Peyer's patch (tissue), 4 donors: ENCODE measurements around the gene PATJ.

Source experiments
- CTCF ChIP-seq, 6 experiments: fragments of 450-650 bp in 4 of 6; fragments of 200-600 bp in 2 of 6; sonication (generic) in 1 of 6; IDR thresholded peaks; one replicate each; pipeline ENCODE4 v1.5.1; 2017 to 2019; ENCODE audit warnings: antibody characterized with exemption in 6 of 6, mild to moderate bottlenecking in 3 of 6, moderate library complexity in 1 of 6
- POLR2A ChIP-seq, 2 donors: fragments of 450-650 bp; IDR thresholded peaks; one replicate each; pipeline ENCODE4 v1.5.1; 2017; ENCODE audit warnings: antibody characterized with exemption in 2 of 2, mild to moderate bottlenecking in 2 of 2, moderate library complexity in 2 of 2

GRCh38 chr1:62068978-62069377, 326.7 kb downstream of the PATJ start:
- TF ChIP-seq CTCF (IDR thresholded peaks at IDR 0.05) (no peak), POLR2A (IDR thresholded peaks at IDR 0.05) (no peak)
